Common myeloid progenitor, CD34-positive (primary cell): ENCODE data around the gene PHACTR1.
A peak's percentile ranks its signal among the peaks of the same experiment; 100 is the strongest.

Experiments
- CTCF ChIA-PET: fragments of 350-600 bp; sonication (Branson Sonifier 250); formaldehyde crosslinking; loops from one replicate; lab custom pipeline; 2021; ENCODE audit warnings: antibody characterized with exemption; lab: Charles Lee
- POLR2A ChIA-PET: fragments of 350-600 bp; sonication (Branson Sonifier 250); formaldehyde crosslinking; loops from one replicate; lab custom pipeline; 2021; ENCODE audit warnings: antibody characterized with exemption; lab: Charles Lee
- DNase-seq, 3 donors: peaks; one replicate each; pipeline versions ENCODE4 v3.0.0 to v3.0.0-alpha.2; 2013
- H3K27ac ChIP-seq, 2 experiments: 1 replicate in 1 of 2; 2 replicates in 1 of 2; pipeline ENCODE4 v1.7.0; 2013; ENCODE audit warnings: inconsistent platforms in 2 of 2, low read length in 2 of 2, mild to moderate bottlenecking in 2 of 2, low read depth in 1 of 2, moderate library complexity in 1 of 2; ENCODE audit not compliant: severe bottlenecking in 2 of 2, insufficient read depth in 1 of 2, poor library complexity in 1 of 2
- H3K27me3 ChIP-seq, 5 experiments: replicated peaks in 2 of 5; 1 replicate in 3 of 5; 2 replicates in 2 of 5; pipeline versions ENCODE4 v1.6.1 to v1.7.0; 2013; ENCODE audit warnings: low read length in 4 of 5, mild to moderate bottlenecking in 2 of 5, moderate library complexity in 2 of 5, inconsistent platforms in 1 of 5; ENCODE audit not compliant: insufficient read depth in 5 of 5, control insufficient read depth in 4 of 5
- H3K36me3 ChIP-seq, 4 experiments: 1 replicate in 2 of 4; 2 replicates in 2 of 4; pipeline versions ENCODE4 v1.6.1 to v1.7.0; 2013; ENCODE audit warnings: low read length in 3 of 4, control low read depth in 1 of 4, mild to moderate bottlenecking in 1 of 4; ENCODE audit not compliant: control insufficient read depth in 4 of 4, insufficient read depth in 4 of 4
- H3K4me1 ChIP-seq, 4 experiments: 1 replicate in 3 of 4; 2 replicates in 1 of 4; pipeline versions ENCODE4 v1.6.1 to v1.7.1; 2013; ENCODE audit warnings: low read length in 3 of 4, mild to moderate bottlenecking in 3 of 4, control low read depth in 1 of 4, inconsistent platforms in 1 of 4, moderate library complexity in 1 of 4; ENCODE audit not compliant: control insufficient read depth in 4 of 4, insufficient read depth in 4 of 4; ENCODE audit errors: control extremely low read depth in 1 of 4
- H3K4me3 ChIP-seq, 7 experiments: 1 replicate in 4 of 7; 2 replicates in 3 of 7; pipeline versions ENCODE4 v1.5.1 to v1.7.0; 2013; ENCODE audit warnings: mild to moderate bottlenecking in 7 of 7, low read length in 6 of 7, moderate library complexity in 6 of 7, inconsistent platforms in 2 of 7, low read depth in 2 of 7, control low read depth in 1 of 7; ENCODE audit not compliant: insufficient read depth in 4 of 7, control insufficient read depth in 1 of 7; ENCODE audit errors: extremely low read depth in 1 of 7
- H3K9me3 ChIP-seq, 5 experiments: 1 replicate in 4 of 5; 2 replicates in 1 of 5; pipeline versions ENCODE4 v1.6.1 to v1.7.1; 2013; ENCODE audit warnings: low read length in 4 of 5, mild to moderate bottlenecking in 2 of 5, inconsistent platforms in 1 of 5, low read depth in 1 of 5, moderate library complexity in 1 of 5; ENCODE audit not compliant: control insufficient read depth in 4 of 5, insufficient read depth in 2 of 5; ENCODE audit errors: control extremely low read depth in 1 of 5
- WGBS: methylation state at CpG from one replicate; pipeline ENCODE4 v1.1.5; 2013; ENCODE audit not compliant: insufficient coverage; 5-methylcytosine and 5-hydroxymethylcytosine counted together

The PHACTR1 gene

GRCh38 chr6:13034316-13034715, 317.7 kb downstream of the PHACTR1 start:
- ChIA-PET CTCF (interaction anchor here (0.7 to 1.4 kb wide), 7 partner anchors 10 to 110 kb away, joined by 3 to 5 read pairs (median 3); no protein-coding TSS in a partner anchor), POLR2A (no interaction called here)
- Histone ChIP-seq H3K36me3 (no peaks in the 10 kb centered on the region), H3K27me3 (no peaks in the 10 kb centered on the region), H3K9me3 (no peaks in the 10 kb centered on the region), H3K4me1 (peaks cover 20 to 74% (median 54%) of the 10 kb centered on the region in 4 experiments), H3K27ac (peak overlapping the region; percentile 17 to 59), H3K4me3 (peak overlapping the region in 4 of 7 experiments; percentile 4 to 52 (median 10))
- WGBS: no CpG with 5 or more reads among the region's 1 CpG
- peak; percentile 40 to 84 (median 75) for DNase-seq

- Histone ChIP-seq H3K4me1 (peaks cover 17 to 63% (median 48%) of the 10 kb centered on the region in 4 experiments), H3K27me3 (no peaks in the 10 kb centered on the region), H3K27ac (no peak overlapping the region), H3K9me3 (no peaks in the 10 kb centered on the region), H3K36me3 (no peaks in the 10 kb centered on the region), H3K4me3 (no peak overlapping the region)
- CTCF ChIA-PET: interaction anchor here (0.8 to 1.6 kb wide), 5 partner anchors 9 to 16 kb away, joined by 3 to 5 read pairs (median 3); no protein-coding TSS in a partner anchor
- POLR2A ChIA-PET: no interaction called here
- WGBS: no CpG with 5 or more reads among the region's 3 CpGs
- DNase-seq: peak in 1 of 3 donors; percentile 42
Observed at GRCh38 chr6:13035606-13036005, 319.0 kb downstream of the PHACTR1 start.

- H3K27ac ChIP-seq: no peak overlapping the region
- peaks cover 9 to 36% (median 29%) of the 10 kb centered on the region in 4 experiments for H3K4me1 ChIP-seq
- H3K27me3 ChIP-seq: no peaks in the 10 kb centered on the region
- no peaks in the 10 kb centered on the region for H3K9me3 ChIP-seq
- no peaks in the 10 kb centered on the region for H3K36me3 ChIP-seq
- DNase-seq: peak in 1 of 3 donors; percentile 38
- ChIA-PET CTCF (interaction anchor here (1.1 to 1.2 kb wide), 2 partner anchors 13 to 20 kb away, joined by 3 to 5 read pairs; no protein-coding TSS in a partner anchor), POLR2A (interaction anchor here (0.5 kb wide), 1 partner anchor 1078 kb away, joined by 7 read pairs; no protein-coding TSS in a partner anchor)
- H3K4me3 ChIP-seq: no peak overlapping the region
Observed at GRCh38 chr6:13038315-13038714, 321.7 kb downstream of the PHACTR1 start.

DNA sequence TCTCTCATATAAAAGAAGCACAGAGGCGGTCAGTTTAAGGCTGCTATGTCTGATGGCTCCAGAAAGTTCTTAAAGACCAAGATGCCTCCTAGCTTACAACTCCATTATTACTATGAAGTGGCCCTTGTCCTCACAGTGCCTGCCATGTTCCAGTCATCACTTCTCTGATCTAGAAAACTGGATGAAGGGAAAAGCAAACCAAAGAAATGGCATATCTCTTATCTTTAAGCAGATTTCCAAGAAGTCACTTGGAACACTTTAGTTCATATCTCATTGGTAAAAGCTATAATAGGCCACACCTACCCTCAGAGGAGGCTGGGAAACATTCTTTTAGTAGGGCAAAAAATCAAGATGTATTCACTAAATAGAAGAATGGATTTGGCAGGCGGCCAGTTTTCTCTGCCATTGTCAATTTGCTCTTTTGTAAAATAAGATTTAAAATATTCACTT, 322.2 kb downstream of the PHACTR1 start:
- POLR2A ChIA-PET: no interaction called here
- no peak overlapping the region for H3K27ac ChIP-seq
- CTCF ChIA-PET: interaction anchor here (1.1 to 1.2 kb wide), 2 partner anchors 13 to 19 kb away, joined by 3 to 5 read pairs; no protein-coding TSS in a partner anchor
- peaks cover 8 to 33% (median 25%) of the 10 kb centered on the region in 4 experiments for H3K4me1 ChIP-seq
- H3K36me3 ChIP-seq: no peaks in the 10 kb centered on the region
- DNase-seq: peak in 1 of 3 donors; percentile 32
- no peaks in the 10 kb centered on the region for H3K27me3 ChIP-seq
- no CpG with 5 or more reads among the region's 2 CpGs for WGBS
- H3K4me3 ChIP-seq: no peak overlapping the region
- H3K9me3 ChIP-seq: no peaks in the 10 kb centered on the region

GRCh38 chr6:13044390-13044789, 327.8 kb downstream of the PHACTR1 start:
- Histone ChIP-seq H3K27ac (no peak overlapping the region), H3K27me3 (no peaks in the 10 kb centered on the region), H3K9me3 (no peaks in the 10 kb centered on the region), H3K4me1 (peaks cover 0 to 19% (median 15%) of the 10 kb centered on the region in 4 experiments), H3K36me3 (no peaks in the 10 kb centered on the region), H3K4me3 (no peak overlapping the region)
- peak; percentile 72 to 91 (median 85) for DNase-seq
- CTCF ChIA-PET: interaction anchor here (0.8 to 1.4 kb wide), 7 partner anchors 8 to 133 kb away, joined by 3 to 5 read pairs (median 3); no protein-coding TSS in a partner anchor
- POLR2A ChIA-PET: no interaction called here
- 38% methylated on average over 4 of the region's 6 CpGs for WGBS

- WGBS: no CpG with 5 or more reads among the region's 4 CpGs
- no peaks in the 10 kb centered on the region for H3K36me3 ChIP-seq
- H3K4me1 ChIP-seq: peaks cover 0 to 24% (median 17%) of the 10 kb centered on the region in 4 experiments
- H3K27me3 ChIP-seq: no peaks in the 10 kb centered on the region
- DNase-seq: no peak
- POLR2A ChIA-PET: no interaction called here
- no peak overlapping the region for H3K4me3 ChIP-seq
- CTCF ChIA-PET: interaction anchor here (0.8 to 1.4 kb wide), 8 partner anchors 9 to 134 kb away, joined by 3 to 5 read pairs (median 3); no protein-coding TSS in a partner anchor
- no peak overlapping the region for H3K27ac ChIP-seq
- H3K9me3 ChIP-seq: no peaks in the 10 kb centered on the region
Observed at GRCh38 chr6:13044896-13045295, 328.3 kb downstream of the PHACTR1 start.

GRCh38 chr6:13045676-13046075, 329.1 kb downstream of the PHACTR1 start:
- peaks cover 0 to 30% (median 22%) of the 10 kb centered on the region in 4 experiments for H3K4me1 ChIP-seq
- no peak overlapping the region for H3K4me3 ChIP-seq
- peak in 1 of 3 donors; percentile 44 for DNase-seq
- WGBS: 48% methylated on average over 2 of the region's 2 CpGs
- CTCF ChIA-PET: interaction anchor here (0.6 to 1.4 kb wide), 6 partner anchors 9 to 50 kb away, joined by 3 to 4 read pairs (median 3); no protein-coding TSS in a partner anchor
- H3K9me3 ChIP-seq: no peaks in the 10 kb centered on the region
- no peaks in the 10 kb centered on the region for H3K36me3 ChIP-seq
- H3K27me3 ChIP-seq: no peaks in the 10 kb centered on the region
- H3K27ac ChIP-seq: no peak overlapping the region
- POLR2A ChIA-PET: no interaction called here
